ENCODE measurements around the gene VIPR2.

GRCh38 chr7:159060440-159060839, 84.2 kb downstream of the VIPR2 start:
- TF ChIP-seq CTCF (IDR thresholded peaks at IDR 0.05) (no peak), POLR2A (IDR thresholded peaks at IDR 0.05) (no peak)
